Ovary (tissue), 3 donors: Measurements from ENCODE around the gene EXOC3.

Experiments
- EP300 ChIP-seq: sonication (generic); formaldehyde crosslinking; IDR thresholded peaks from one replicate; pipeline ENCODE4 v1.6.1; 2017; ENCODE audit warnings: antibody characterized with exemption
- POLR2A ChIP-seq: fragments of 450-650 bp; IDR thresholded peaks from one replicate; pipeline ENCODE4 v1.6.1; 2017; ENCODE audit warnings: antibody characterized with exemption, mild to moderate bottlenecking, moderate library complexity
- TF ChIP-seq, protein P1 (sequence below), 3 donors: fragments of 450-650 bp in 2 of 3; fragments of 200-600 bp in 1 of 3; IDR thresholded peaks; one replicate each; pipeline versions ENCODE4 v1.5.1 to v1.8.0; 2016 to 2022; ENCODE audit warnings: antibody characterized with exemption in 3 of 3, mild to moderate bottlenecking in 1 of 3
- donor health status: DM: no; HTN: no; CAD: no.

DNA sequence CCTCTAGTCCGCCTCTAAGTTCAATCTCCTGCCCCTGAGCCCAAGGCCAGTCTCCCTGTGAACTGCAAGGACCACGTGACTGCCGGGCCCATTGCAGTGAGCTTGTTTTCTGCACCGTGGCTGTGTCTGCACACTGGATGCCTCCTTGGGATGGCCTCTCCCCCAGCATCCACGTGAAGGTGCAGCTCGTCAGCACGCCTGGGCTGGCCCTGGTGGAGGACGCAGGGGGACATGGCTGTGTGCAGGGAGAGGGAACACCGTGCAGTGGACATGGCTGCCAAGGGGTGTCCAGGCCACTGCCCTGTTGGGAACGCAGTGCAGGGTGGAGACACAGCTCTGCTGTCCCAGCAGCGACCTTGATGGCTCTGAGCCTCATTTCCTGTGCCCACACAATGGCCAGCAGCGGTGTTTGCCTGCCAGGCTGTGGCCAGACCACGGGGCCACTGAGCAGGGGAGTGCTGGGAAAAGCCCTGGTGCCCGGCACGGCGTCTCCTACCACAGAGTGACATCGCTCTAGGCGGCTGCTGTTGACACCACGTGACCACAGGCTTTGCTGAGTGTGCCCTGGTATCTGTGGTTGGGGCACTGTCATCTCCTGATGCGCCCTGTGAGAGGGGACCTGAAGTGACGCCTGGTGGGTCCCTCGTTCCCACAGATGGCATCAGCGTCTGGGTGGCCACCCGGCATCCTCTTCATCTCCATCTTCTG, 26.9 kb upstream of the EXOC3 start:
- TF ChIP-seq, protein P1, sequence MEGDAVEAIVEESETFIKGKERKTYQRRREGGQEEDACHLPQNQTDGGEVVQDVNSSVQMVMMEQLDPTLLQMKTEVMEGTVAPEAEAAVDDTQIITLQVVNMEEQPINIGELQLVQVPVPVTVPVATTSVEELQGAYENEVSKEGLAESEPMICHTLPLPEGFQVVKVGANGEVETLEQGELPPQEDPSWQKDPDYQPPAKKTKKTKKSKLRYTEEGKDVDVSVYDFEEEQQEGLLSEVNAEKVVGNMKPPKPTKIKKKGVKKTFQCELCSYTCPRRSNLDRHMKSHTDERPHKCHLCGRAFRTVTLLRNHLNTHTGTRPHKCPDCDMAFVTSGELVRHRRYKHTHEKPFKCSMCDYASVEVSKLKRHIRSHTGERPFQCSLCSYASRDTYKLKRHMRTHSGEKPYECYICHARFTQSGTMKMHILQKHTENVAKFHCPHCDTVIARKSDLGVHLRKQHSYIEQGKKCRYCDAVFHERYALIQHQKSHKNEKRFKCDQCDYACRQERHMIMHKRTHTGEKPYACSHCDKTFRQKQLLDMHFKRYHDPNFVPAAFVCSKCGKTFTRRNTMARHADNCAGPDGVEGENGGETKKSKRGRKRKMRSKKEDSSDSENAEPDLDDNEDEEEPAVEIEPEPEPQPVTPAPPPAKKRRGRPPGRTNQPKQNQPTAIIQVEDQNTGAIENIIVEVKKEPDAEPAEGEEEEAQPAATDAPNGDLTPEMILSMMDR (IDR thresholded peaks at IDR 0.05) = no peak
- TF ChIP-seq POLR2A = no peak
- no peak for TF ChIP-seq EP300
